Vagina (tissue), 2 donors: ENCODE measurements around the gene CYREN.

Experiments used
- POLR2A ChIP-seq, 2 donors: fragments of 450-650 bp; IDR thresholded peaks; one replicate each; pipeline ENCODE4 v1.6.1; 2017; ENCODE audit warnings: antibody characterized with exemption in 2 of 2, mild to moderate bottlenecking in 2 of 2, moderate library complexity in 2 of 2
- POLR2AphosphoS5 ChIP-seq, 2 donors: sonication (generic); formaldehyde crosslinking; IDR thresholded peaks; one replicate each; pipeline ENCODE4 v1.9.0; 2017; ENCODE audit warnings: antibody characterized with exemption in 2 of 2, mild to moderate bottlenecking in 2 of 2, low read depth in 1 of 2; ENCODE audit not compliant: insufficient read depth in 1 of 2

GRCh38 chr7:135192914-135193536, 22.5 kb upstream of the CYREN start:
- no peak for TF ChIP-seq POLR2AphosphoS5 (IDR thresholded peaks at IDR 0.05; ENCODE audit: insufficient read depth in 1 of 2, low read depth in 1 of 2)
- TF ChIP-seq POLR2A (IDR thresholded peaks at IDR 0.05): no peak
